ENCODE measurements around the gene NTN4.

- TF ChIP-seq, protein P1, sequence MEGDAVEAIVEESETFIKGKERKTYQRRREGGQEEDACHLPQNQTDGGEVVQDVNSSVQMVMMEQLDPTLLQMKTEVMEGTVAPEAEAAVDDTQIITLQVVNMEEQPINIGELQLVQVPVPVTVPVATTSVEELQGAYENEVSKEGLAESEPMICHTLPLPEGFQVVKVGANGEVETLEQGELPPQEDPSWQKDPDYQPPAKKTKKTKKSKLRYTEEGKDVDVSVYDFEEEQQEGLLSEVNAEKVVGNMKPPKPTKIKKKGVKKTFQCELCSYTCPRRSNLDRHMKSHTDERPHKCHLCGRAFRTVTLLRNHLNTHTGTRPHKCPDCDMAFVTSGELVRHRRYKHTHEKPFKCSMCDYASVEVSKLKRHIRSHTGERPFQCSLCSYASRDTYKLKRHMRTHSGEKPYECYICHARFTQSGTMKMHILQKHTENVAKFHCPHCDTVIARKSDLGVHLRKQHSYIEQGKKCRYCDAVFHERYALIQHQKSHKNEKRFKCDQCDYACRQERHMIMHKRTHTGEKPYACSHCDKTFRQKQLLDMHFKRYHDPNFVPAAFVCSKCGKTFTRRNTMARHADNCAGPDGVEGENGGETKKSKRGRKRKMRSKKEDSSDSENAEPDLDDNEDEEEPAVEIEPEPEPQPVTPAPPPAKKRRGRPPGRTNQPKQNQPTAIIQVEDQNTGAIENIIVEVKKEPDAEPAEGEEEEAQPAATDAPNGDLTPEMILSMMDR (IDR thresholded peaks at IDR 0.05 in 4 of 5, conservative IDR thresholded peaks at IDR 0.05 in 1 of 5) = no peak
- no peak for TF ChIP-seq POLR2A (IDR thresholded peaks at IDR 0.05)
These were observed 48.0 kb downstream of the NTN4 start for GRCh38 chr12:95742586-95742985.
